HepG2 (cell line): ENCODE data around the gene NVL. TPM values are rescaled to one million over a fixed set of nuclear protein-coding genes. Genes with fewer than 3 reads are reported as not detected.
A peak's percentile ranks its signal among the peaks of the same experiment; 100 is the strongest.

Experiments used
- ARNTL ChIP-seq: sonication (generic); formaldehyde crosslinking; IDR thresholded peaks from 2 replicates; pipeline ENCODE4 v1.4.0; 2020; ENCODE audit warnings: mild to moderate bottlenecking, missing genetic modification reagents
- BRCA1 ChIP-seq: sonication (generic); formaldehyde crosslinking; IDR thresholded peaks from 2 replicates; pipeline ENCODE4 v1.4.0; 2020; ENCODE audit warnings: missing genetic modification reagents
- HIVEP1 ChIP-seq: sonication (generic); formaldehyde crosslinking; IDR thresholded peaks from 2 replicates; pipeline ENCODE4 v1.4.0; 2020; ENCODE audit warnings: mild to moderate bottlenecking, missing genetic modification reagents
- MIER2 ChIP-seq: IDR thresholded peaks from 2 replicates; pipeline ENCODE4 v1.6.1; 2016; ENCODE audit warnings: missing biosample characterization, missing genetic modification reagents
- MLLT10 ChIP-seq: sonication (generic); formaldehyde crosslinking; IDR thresholded peaks from 2 replicates; pipeline ENCODE4 v1.4.0; 2020; ENCODE audit warnings: missing genetic modification reagents
- PITX1 ChIP-seq: sonication (generic); formaldehyde crosslinking; IDR thresholded peaks from 2 replicates; pipeline ENCODE4 v1.5.1; 2020; ENCODE audit warnings: mild to moderate bottlenecking, missing genetic modification reagents
- RAD21 ChIP-seq: fragments of 450-650 bp; formaldehyde crosslinking; IDR thresholded peaks from 2 replicates; pipeline ENCODE4 v1.5.0; 2020; ENCODE audit warnings: mild to moderate bottlenecking
- SMC3 ChIP-seq: IDR thresholded peaks from 2 replicates; pipeline ENCODE4 v1.6.1; 2011; ENCODE audit warnings: low read length, improper control_type of control experiment
- SRSF1 ChIP-seq: fragments of 200-400 bp; formaldehyde crosslinking; optimal IDR thresholded peaks from 2 replicates; pipeline ENCODE3; 2017; ENCODE audit warnings: mild to moderate bottlenecking, low read depth, low read length, moderate library complexity
- TCF7 ChIP-seq: sonication (generic); IDR thresholded peaks from 2 replicates; pipeline ENCODE4 v1.6.1; 2016; ENCODE audit warnings: antibody characterized with exemption, low read depth
- ZBTB20 ChIP-seq: sonication (generic); formaldehyde crosslinking; IDR thresholded peaks from 2 replicates; pipeline ENCODE4 v1.8.1; 2023; ENCODE audit warnings: missing genetic modification reagents, low read depth, mild to moderate bottlenecking, borderline replicate concordance
- ZNF232 ChIP-seq: sonication (generic); formaldehyde crosslinking; IDR thresholded peaks from 2 replicates; pipeline ENCODE4 v1.4.0; 2020; ENCODE audit warnings: missing genetic modification reagents, borderline replicate concordance
- ZNF572 ChIP-seq: sonication (generic); formaldehyde crosslinking; IDR thresholded peaks from 2 replicates; pipeline ENCODE4 v1.5.1; 2020; ENCODE audit warnings: mild to moderate bottlenecking, missing genetic modification reagents
- ZNF652 ChIP-seq: IDR thresholded peaks from 2 replicates; pipeline ENCODE4 v1.6.1; 2016; ENCODE audit warnings: low read depth, borderline replicate concordance
- polyA plus RNA-seq, 8 experiments: library from polyadenylated mRNA; depleted of rRNA in 3 of 8; stranded (reverse) in 7 of 8; unstranded in 1 of 8; fragments of >200 nt; fragmentation: Illumina TruSeq in 4 of 8; extraction: Trizol in 4 of 8; gene quantifications; 2 replicates each; pipeline versions ENCODE4 v1.2.1 to v1.2.3, GENCODE V29; 2011 to 2016; ENCODE audit warnings: low read depth in 4 of 8, missing spikeins in 1 of 8, mixed read lengths in 1 of 8; ENCODE audit not compliant: insufficient read depth in 1 of 8
- total RNA-seq, 5 experiments: library from RNA; depleted of rRNA; stranded (reverse); fragments of >200 nt; fragmentation: Illumina TruSeq; extraction: Trizol; gene quantifications; 2 replicates each; pipeline ENCODE4 v1.2.3, GENCODE V29; 2016; ENCODE audit warnings: low read depth in 1 of 5
- TF ChIP-seq, protein P1 (sequence below): sonication (generic); formaldehyde crosslinking; IDR thresholded peaks from 2 replicates; pipeline ENCODE4 v1.5.1; 2020; ENCODE audit warnings: mild to moderate bottlenecking, missing genetic modification reagents
- TF ChIP-seq, protein P2 (sequence below), 2 experiments: sonication (generic) in 1 of 2; formaldehyde crosslinking in 1 of 2; IDR thresholded peaks; 2 replicates each; pipeline versions ENCODE4 v1.4.0 to v1.6.1; 2018 to 2020; ENCODE audit warnings: missing genetic modification reagents in 2 of 2, borderline replicate concordance in 1 of 2, low read depth in 1 of 2, mild to moderate bottlenecking in 1 of 2, missing biosample characterization in 1 of 2
- TF ChIP-seq, protein P3 (sequence below), 2 experiments: IDR thresholded peaks; 2 replicates each; pipeline ENCODE4 v1.6.1; 2011 to 2012; ENCODE audit warnings: low read length in 2 of 2, borderline replicate concordance in 1 of 2, low read depth in 1 of 2, mild to moderate bottlenecking in 1 of 2, moderate library complexity in 1 of 2
- TF ChIP-seq, protein P4 (sequence below): sonication (generic); formaldehyde crosslinking; IDR thresholded peaks from 2 replicates; pipeline ENCODE4 v1.8.0; 2023; ENCODE audit warnings: mild to moderate bottlenecking, missing genetic modification reagents

Gene NVL
- total and polyA plus RNA-seq, 2 of the 13 experiments (the other 11 are each of a cell fraction or from before 2014, with no cell fraction given), result 8.3 to 21.0 TPM

DNA sequence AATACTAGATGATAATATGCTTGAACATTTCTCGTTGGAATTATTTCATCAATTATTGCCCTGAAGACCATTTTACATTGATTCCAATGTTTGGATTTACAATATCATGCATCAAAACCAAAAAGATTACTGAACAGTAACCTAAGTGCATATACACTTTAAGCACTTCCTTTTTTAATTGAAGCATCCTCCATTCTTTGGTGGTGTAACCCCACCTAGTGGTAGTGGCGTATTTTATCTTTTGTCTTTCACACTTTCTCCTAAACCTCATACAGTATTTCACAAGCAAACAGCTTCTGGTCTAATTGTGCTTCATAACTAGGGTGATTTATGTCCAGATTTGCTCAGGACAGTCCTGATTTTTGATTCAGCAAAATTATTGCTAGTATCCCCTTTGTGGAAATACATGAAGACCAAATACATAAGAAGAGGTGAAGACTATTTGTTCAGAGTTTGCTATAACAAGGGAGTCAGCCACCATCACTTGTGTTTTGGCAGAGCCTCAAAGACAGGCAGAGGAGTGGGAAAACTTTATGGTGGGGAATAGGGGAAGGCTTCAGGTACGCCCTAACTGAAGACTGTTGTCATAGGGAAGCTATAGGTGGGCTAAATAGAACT lies 3.4 kb upstream of the NVL start (continued):
- TF ChIP-seq ZNF652 (CRISPR knock-in tag), result no peak
- TF ChIP-seq MIER2, result no peak
- no peak for TF ChIP-seq MLLT10 (CRISPR knock-in tag)
- no peak for TF ChIP-seq BRCA1
- TF ChIP-seq SMC3, result peak; percentile 53
- TF ChIP-seq, protein P1, sequence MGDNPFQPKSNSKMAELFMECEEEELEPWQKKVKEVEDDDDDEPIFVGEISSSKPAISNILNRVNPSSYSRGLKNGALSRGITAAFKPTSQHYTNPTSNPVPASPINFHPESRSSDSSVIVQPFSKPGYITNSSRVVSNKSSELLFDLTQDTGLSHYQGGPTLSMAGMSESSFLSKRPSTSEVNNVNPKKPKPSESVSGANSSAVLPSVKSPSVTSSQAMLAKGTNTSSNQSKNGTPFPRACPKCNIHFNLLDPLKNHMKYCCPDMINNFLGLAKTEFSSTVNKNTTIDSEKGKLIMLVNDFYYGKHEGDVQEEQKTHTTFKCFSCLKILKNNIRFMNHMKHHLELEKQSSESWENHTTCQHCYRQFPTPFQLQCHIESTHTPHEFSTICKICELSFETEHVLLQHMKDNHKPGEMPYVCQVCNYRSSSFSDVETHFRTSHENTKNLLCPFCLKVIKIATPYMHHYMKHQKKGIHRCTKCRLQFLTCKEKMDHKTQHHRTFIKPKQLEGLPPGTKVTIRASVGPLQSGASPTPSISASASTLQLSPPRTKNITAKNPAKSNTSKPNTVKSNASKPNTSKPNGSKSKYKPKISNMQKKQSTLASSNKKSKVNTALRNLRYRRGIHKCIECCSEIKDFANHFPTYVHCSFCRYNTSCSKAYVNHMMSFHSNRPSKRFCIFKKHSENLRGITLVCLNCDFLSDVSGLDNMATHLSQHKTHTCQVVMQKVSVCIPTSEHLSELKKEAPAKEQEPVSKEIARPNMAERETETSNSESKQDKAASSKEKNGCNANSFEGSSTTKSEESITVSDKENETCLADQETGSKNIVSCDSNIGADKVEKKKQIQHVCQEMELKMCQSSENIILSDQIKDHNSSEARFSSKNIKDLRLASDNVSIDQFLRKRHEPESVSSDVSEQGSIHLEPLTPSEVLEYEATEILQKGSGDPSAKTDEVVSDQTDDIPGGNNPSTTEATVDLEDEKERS (CRISPR knock-in tag), result 0 out of 2 replicates have a peak, but pooled peaks have one; percentile 18
- no peak for TF ChIP-seq ZNF232 (CRISPR knock-in tag)
- no peak for TF ChIP-seq PITX1 (CRISPR knock-in tag)
- no peak for TF ChIP-seq ZNF572 (CRISPR knock-in tag)
- TF ChIP-seq, protein P2, sequence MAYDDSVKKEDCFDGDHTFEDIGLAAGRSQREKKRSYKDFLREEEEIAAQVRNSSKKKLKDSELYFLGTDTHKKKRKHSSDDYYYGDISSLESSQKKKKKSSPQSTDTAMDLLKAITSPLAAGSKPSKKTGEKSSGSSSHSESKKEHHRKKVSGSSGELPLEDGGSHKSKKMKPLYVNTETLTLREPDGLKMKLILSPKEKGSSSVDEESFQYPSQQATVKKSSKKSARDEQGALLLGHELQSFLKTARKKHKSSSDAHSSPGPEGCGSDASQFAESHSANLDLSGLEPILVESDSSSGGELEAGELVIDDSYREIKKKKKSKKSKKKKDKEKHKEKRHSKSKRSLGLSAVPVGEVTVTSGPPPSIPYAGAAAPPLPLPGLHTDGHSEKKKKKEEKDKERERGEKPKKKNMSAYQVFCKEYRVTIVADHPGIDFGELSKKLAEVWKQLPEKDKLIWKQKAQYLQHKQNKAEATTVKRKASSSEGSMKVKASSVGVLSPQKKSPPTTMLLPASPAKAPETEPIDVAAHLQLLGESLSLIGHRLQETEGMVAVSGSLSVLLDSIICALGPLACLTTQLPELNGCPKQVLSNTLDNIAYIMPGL (CRISPR knock-in tag; IDR thresholded peaks at IDR 0.05; ENCODE audit: borderline replicate concordance in 1 of 2, low read depth in 1 of 2), result 0 out of 4 replicates have a peak, but pooled peaks of 1 of the 2 experiments have one; percentile 49
- TF ChIP-seq, protein P3, sequence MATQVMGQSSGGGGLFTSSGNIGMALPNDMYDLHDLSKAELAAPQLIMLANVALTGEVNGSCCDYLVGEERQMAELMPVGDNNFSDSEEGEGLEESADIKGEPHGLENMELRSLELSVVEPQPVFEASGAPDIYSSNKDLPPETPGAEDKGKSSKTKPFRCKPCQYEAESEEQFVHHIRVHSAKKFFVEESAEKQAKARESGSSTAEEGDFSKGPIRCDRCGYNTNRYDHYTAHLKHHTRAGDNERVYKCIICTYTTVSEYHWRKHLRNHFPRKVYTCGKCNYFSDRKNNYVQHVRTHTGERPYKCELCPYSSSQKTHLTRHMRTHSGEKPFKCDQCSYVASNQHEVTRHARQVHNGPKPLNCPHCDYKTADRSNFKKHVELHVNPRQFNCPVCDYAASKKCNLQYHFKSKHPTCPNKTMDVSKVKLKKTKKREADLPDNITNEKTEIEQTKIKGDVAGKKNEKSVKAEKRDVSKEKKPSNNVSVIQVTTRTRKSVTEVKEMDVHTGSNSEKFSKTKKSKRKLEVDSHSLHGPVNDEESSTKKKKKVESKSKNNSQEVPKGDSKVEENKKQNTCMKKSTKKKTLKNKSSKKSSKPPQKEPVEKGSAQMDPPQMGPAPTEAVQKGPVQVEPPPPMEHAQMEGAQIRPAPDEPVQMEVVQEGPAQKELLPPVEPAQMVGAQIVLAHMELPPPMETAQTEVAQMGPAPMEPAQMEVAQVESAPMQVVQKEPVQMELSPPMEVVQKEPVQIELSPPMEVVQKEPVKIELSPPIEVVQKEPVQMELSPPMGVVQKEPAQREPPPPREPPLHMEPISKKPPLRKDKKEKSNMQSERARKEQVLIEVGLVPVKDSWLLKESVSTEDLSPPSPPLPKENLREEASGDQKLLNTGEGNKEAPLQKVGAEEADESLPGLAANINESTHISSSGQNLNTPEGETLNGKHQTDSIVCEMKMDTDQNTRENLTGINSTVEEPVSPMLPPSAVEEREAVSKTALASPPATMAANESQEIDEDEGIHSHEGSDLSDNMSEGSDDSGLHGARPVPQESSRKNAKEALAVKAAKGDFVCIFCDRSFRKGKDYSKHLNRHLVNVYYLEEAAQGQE (IDR thresholded peaks at IDR 0.05; ENCODE audit: borderline replicate concordance in 1 of 2, low read depth in 1 of 2, low read length in 2 of 2), result no peak
- TF ChIP-seq SRSF1, result no peak
- TF ChIP-seq ZBTB20 (CRISPR knock-in tag), result no peak
- TF ChIP-seq ARNTL, result no peak
- no peak for TF ChIP-seq HIVEP1 (CRISPR knock-in tag)
- TF ChIP-seq RAD21, result peak; percentile 70
- TF ChIP-seq TCF7, result no peak
- TF ChIP-seq, protein P4, sequence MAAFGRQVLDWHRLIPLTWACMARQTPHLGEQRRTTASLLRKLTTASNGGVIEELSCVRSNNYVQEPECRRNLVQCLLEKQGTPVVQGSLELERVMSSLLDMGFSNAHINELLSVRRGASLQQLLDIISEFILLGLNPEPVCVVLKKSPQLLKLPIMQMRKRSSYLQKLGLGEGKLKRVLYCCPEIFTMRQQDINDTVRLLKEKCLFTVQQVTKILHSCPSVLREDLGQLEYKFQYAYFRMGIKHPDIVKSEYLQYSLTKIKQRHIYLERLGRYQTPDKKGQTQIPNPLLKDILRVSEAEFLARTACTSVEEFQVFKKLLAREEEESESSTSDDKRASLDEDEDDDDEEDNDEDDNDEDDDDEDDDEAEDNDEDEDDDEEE (CRISPR knock-in tag), result no peak
